Liver (tissue), 3 donors: ENCODE data around the gene MIB1.

ENCODE experiments used
- CTCF ChIP-seq: fragments of 150-350 bp; IDR thresholded peaks from 2 replicates; pipeline ENCODE4 v1.5.1; 2017; ENCODE audit warnings: improper control_type of control experiment, low read depth, low read length; ENCODE audit not compliant: missing input control
- JUND ChIP-seq, 2 donors: IDR thresholded peaks; 2 replicates each; pipeline ENCODE4 v1.6.1; 2016; ENCODE audit warnings: antibody characterized with exemption in 2 of 2
- MAX ChIP-seq: IDR thresholded peaks from 2 replicates; pipeline ENCODE4 v1.6.1; 2016; ENCODE audit warnings: antibody characterized with exemption
- donor health status: healthy.
- donor health status: healthy.

GRCh38 chr18:21735452-21736015, 5.1 kb upstream of the MIB1 start:
- TF ChIP-seq MAX, result no peak
- TF ChIP-seq CTCF, result no peak
- no peak for TF ChIP-seq JUND (IDR thresholded peaks at IDR 0.05)
